ENCODE results near the gene SETD3. TPM values are rescaled to one million over a fixed set of nuclear protein-coding genes. Genes with fewer than 3 reads are reported as not detected.

Gene SETD3
- polyA plus RNA-seq, 1 donor (not counting 4 experiments of a cell fraction or from before 2014, with no cell fraction given) = 48.1 TPM

- dilution Hi-C loops (cut with MboI; ENCODE audit: extremely low pct_ligation_motif_present, low sequenced_read_pairs) = no loop called here
- peaks cover 4% of the 10 kb centered on the region for H3K4me1 ChIP-seq (ENCODE audit: control insufficient read depth, extremely low read depth, insufficient read depth, low read length)
- peaks cover 5% of the 10 kb centered on the region for H4K20me1 ChIP-seq (ENCODE audit: control insufficient read depth, extremely low read depth, insufficient read depth, low read length)
- FAIRE-seq (no peak), DNase-seq (ENCODE audit: low read depth, low spot score) (no peak)
- H2AFZ ChIP-seq (ENCODE audit: control insufficient read depth, low read length) = no peak overlapping the region
- no peak overlapping the region for H3K27ac ChIP-seq (ENCODE audit: control insufficient read depth, insufficient read depth, low read length)
- TF ChIP-seq CTCF (optimal IDR thresholded peaks at IDR 0.05 in 1 of 3, IDR thresholded peaks at IDR 0.05 in 1 of 3, conservative IDR thresholded peaks at IDR 0.05 in 1 of 3; ENCODE audit: extremely low read depth in 1 of 3, insufficient read depth in 2 of 3, low read length in 3 of 3) = no peak
- TF ChIP-seq EZH2 (IDR thresholded peaks at IDR 0.05; ENCODE audit: low read length) = no peak
- H3K4me2 ChIP-seq (ENCODE audit: control insufficient read depth, extremely low read depth, insufficient read depth, low read depth, low read length) = no peak overlapping the region
- H3K79me2 ChIP-seq (ENCODE audit: control insufficient read depth, insufficient read depth, low read length) = peaks cover 28% of the 10 kb centered on the region
- no peaks in the 10 kb centered on the region for H3K9me3 ChIP-seq (ENCODE audit: control insufficient read depth, low read depth, low read length)
- no peak overlapping the region for H3K9ac ChIP-seq (ENCODE audit: control insufficient read depth, extremely low read depth, insufficient read depth, low read length)
- no peaks in the 10 kb centered on the region for H3K27me3 ChIP-seq (ENCODE audit: control insufficient read depth, extremely low read depth, insufficient read depth, low read length)
- peaks cover 0 to 2% of the 10 kb centered on the region in 2 experiments for H3K36me3 ChIP-seq (ENCODE audit: control insufficient read depth in 2 of 2, extremely low read depth in 1 of 2, insufficient read depth in 2 of 2, low read length in 2 of 2)
- H3K9me1 ChIP-seq (ENCODE audit: control insufficient read depth, extremely low read depth, insufficient read depth, low read length) = no peaks in the 10 kb centered on the region
- no peak overlapping the region for H3K4me3 ChIP-seq (ENCODE audit: control insufficient read depth in 2 of 3, extremely low read depth in 1 of 3, insufficient read depth in 2 of 3, low read depth in 1 of 3, low read length in 3 of 3)
Measured at GRCh38 chr14:99522934-99523703, 42.5 kb upstream of the SETD3 start.

GRCh38 chr14:99522457-99522891 lies 41.8 kb upstream of the SETD3 start:
- H2AFZ ChIP-seq (ENCODE audit: control insufficient read depth, low read length) = no peak overlapping the region
- no peak overlapping the region for H3K9ac ChIP-seq (ENCODE audit: control insufficient read depth, extremely low read depth, insufficient read depth, low read length)
- no peak overlapping the region for H3K4me2 ChIP-seq (ENCODE audit: control insufficient read depth, extremely low read depth, insufficient read depth, low read depth, low read length)
- H3K4me1 ChIP-seq (ENCODE audit: control insufficient read depth, extremely low read depth, insufficient read depth, low read length) = peaks cover 4% of the 10 kb centered on the region
- TF ChIP-seq EZH2 (IDR thresholded peaks at IDR 0.05; ENCODE audit: low read length) (no peak), CTCF (optimal IDR thresholded peaks at IDR 0.05 in 1 of 3, IDR thresholded peaks at IDR 0.05 in 1 of 3, conservative IDR thresholded peaks at IDR 0.05 in 1 of 3; ENCODE audit: extremely low read depth in 1 of 3, insufficient read depth in 2 of 3, low read length in 3 of 3) (peak in 1 of 3 experiments; percentile 26)
- no peak overlapping the region for H3K4me3 ChIP-seq (ENCODE audit: control insufficient read depth in 2 of 3, extremely low read depth in 1 of 3, insufficient read depth in 2 of 3, low read depth in 1 of 3, low read length in 3 of 3)
- dilution Hi-C loops (cut with MboI; ENCODE audit: extremely low pct_ligation_motif_present, low sequenced_read_pairs) = no loop called here
- peaks cover 5% of the 10 kb centered on the region for H4K20me1 ChIP-seq (ENCODE audit: control insufficient read depth, extremely low read depth, insufficient read depth, low read length)
- H3K27me3 ChIP-seq (ENCODE audit: control insufficient read depth, extremely low read depth, insufficient read depth, low read length) = no peaks in the 10 kb centered on the region
- H3K27ac ChIP-seq (ENCODE audit: control insufficient read depth, insufficient read depth, low read length) = no peak overlapping the region
- FAIRE-seq (no peak), DNase-seq (ENCODE audit: low read depth, low spot score) (no peak)
- H3K79me2 ChIP-seq (ENCODE audit: control insufficient read depth, insufficient read depth, low read length) = peaks cover 29% of the 10 kb centered on the region
- H3K36me3 ChIP-seq (ENCODE audit: control insufficient read depth in 2 of 2, extremely low read depth in 1 of 2, insufficient read depth in 2 of 2, low read length in 2 of 2) = peaks cover 0 to 2% of the 10 kb centered on the region in 2 experiments
- H3K9me1 ChIP-seq (ENCODE audit: control insufficient read depth, extremely low read depth, insufficient read depth, low read length) = no peaks in the 10 kb centered on the region
- H3K9me3 ChIP-seq (ENCODE audit: control insufficient read depth, low read depth, low read length) = no peaks in the 10 kb centered on the region

Data from keratinocyte (primary cell).